Erythroblast (primary cell): Measurements from ENCODE around the gene GNAO1.

Experiments
- DNase-seq, 2 experiments: peaks; one replicate each; lab custom pipeline; 2025; lab: John Stamatoyannopoulos, UW
- GATA1 ChIP-seq: IDR thresholded peaks from 2 replicates; pipeline ENCODE4 v1.6.1; 2011; ENCODE audit warnings: low read depth, mild to moderate bottlenecking, control low read depth, low read length, moderate library complexity
- POLR2A ChIP-seq: IDR thresholded peaks from 2 replicates; pipeline ENCODE4 v1.6.1; 2011; ENCODE audit warnings: mild to moderate bottlenecking, low read length

Gene GNAO1

DNA sequence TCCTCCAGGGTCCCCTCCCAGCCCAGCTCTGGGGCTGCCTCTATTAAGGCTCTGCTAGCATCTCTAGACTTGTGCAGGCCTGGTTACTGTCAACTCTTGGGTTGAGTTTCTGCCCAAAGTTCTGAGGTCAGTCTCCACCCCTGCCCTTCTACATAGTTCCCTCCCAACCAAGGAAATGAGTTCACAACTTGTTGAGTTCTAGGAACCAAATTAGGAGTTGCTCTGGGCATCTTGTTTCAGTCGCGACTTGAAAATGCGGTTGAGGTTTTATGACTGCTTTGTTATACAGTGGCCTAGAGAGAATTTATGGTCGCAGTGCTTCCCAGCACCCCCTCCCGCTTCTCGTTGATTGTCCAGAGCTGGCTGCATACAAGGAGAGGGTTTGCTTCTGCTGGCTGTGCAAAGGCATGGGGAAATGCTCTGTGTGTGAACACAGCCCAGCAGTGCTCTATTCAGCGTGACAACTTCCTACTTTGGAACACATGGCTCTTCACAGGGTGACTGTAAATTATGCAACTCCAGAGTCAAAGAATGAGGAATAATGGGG is 20.2 kb downstream of the GNAO1 start:
- no peak for DNase-seq

DNA sequence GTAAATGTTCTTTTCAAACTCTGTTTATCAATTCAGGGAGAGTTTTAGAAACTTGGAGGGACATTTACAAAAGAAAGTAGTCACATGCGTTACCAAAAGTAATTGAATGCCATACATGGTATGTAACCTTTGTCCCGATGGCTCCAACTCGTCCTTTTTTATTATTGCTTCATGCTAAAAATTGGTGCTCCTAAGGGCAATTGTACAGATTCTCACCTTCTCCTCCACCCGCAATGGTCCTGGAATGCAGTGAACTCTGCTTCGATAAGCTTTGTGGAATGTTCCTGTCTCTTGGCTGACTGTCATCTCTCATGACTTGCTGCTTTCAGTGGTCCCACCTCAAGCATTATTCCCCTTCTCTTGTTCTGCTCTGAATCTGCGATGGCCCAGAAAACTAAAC is 20.9 kb downstream of the GNAO1 start:
- DNase-seq, result no peak

More for the DNA sequence above, 20.2 kb downstream of the GNAO1 start:
- TF ChIP-seq GATA1 (no peak), POLR2A (no peak)

DNA sequence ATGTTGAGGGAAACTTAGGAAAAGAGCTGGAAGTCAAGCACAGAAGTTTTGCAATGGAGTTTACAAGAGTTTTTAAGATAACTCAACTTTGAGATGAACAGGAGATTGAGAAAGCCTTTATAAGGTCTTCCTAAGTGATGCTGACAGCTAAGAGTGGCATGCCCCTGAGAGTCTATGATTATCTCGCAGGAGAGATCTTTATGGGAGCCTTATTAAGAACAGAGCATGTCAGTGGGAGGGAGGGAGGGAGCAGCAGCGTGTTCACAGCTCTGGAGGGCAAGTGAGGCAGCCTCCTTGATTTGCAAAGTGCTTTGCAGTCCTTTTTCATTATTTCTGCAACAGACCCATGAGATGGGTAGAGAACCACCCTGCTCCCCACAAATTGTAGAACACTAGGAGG is 30.7 kb downstream of the GNAO1 start:
- TF ChIP-seq POLR2A (no peak), GATA1 (no peak)
- DNase-seq, result no peak

More for the DNA sequence above, 20.9 kb downstream of the GNAO1 start:
- no peak for TF ChIP-seq POLR2A
- no peak for TF ChIP-seq GATA1

DNA sequence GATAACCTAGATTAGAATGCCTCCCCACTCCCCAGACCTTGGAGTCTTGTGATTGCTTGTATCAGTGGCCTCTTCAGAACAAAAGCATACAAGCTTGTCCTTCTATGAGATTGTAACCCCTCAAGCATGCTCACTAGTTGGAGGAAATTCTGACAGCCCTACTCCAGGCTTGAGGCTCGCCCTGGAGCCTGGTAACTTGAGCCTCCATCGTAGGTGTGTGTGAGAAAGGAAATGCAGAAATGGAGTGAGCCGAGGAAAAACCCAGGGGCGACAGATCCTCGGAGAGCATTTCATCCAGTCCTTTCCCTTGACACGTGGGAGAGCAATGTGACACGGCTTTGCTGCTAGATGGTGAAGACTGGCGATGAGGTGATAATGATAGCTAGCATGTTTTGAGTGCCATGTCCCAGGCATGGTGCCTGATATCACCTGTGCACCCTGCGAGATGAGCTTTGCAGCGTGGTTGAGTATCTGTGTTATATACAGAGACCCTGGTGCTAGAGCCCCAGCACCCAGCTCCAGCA is 31.2 kb downstream of the GNAO1 start:
- no peak for TF ChIP-seq POLR2A
- TF ChIP-seq GATA1, result no peak

DNA sequence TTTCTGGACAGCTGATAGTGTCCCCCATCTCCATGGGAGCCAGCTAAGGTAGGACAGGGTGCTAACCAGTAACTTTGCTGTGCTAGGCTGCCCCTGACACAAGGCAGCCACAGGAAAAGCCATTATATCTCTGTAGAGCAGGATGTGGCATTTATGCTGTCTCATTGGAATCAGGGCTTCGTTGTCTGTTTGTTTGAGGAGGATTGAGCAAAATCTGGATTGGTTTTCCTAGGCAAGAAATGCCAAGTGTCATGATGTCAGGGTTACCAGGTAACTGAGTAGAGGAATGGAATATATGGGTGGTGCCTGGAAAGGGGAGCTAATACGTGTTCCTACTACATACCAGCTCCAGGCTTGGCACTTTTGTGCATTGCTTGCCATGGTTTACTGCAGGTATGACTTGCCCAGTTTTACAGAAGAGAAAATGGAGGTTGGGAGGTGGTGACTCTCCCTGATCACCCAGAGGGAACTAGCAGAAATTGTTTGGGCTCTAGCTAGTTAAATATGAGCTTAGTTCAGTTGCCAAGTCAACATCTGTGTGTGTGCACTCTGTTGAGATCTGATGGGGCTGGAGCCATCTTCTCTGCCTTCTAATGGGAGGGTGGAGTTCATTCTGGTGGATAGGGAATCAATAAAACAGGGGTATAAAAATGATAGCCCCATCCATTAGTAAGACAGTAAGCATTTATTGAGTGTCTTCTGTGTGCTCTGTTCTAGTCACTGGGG is 33.9 kb downstream of the GNAO1 start:
- TF ChIP-seq POLR2A, result no peak
- no peak for TF ChIP-seq GATA1
- no peak for DNase-seq

More for the DNA sequence above, 31.2 kb downstream of the GNAO1 start:
- DNase-seq, result no peak

DNA sequence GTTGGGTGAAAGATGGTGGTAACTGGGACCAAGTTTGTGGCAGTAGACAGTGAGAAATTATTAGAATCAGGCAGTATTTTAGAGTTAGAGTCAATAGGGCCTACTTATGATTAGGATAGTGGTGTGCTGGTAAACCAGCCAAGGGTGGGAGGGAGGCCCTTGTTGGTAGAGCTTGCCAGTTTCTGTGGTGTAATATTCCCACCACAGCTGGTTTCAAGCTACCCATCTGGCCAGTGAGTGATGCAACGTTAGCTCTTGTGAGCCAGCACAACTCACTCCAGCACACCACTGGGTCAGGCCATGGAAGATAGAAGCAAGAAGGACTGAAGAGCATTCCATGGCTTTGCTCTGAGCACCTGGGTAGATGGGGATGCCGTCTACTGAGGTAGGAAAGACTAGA is 34.9 kb downstream of the GNAO1 start:
- TF ChIP-seq POLR2A, result no peak
- no peak for TF ChIP-seq GATA1
- no peak for DNase-seq

DNA sequence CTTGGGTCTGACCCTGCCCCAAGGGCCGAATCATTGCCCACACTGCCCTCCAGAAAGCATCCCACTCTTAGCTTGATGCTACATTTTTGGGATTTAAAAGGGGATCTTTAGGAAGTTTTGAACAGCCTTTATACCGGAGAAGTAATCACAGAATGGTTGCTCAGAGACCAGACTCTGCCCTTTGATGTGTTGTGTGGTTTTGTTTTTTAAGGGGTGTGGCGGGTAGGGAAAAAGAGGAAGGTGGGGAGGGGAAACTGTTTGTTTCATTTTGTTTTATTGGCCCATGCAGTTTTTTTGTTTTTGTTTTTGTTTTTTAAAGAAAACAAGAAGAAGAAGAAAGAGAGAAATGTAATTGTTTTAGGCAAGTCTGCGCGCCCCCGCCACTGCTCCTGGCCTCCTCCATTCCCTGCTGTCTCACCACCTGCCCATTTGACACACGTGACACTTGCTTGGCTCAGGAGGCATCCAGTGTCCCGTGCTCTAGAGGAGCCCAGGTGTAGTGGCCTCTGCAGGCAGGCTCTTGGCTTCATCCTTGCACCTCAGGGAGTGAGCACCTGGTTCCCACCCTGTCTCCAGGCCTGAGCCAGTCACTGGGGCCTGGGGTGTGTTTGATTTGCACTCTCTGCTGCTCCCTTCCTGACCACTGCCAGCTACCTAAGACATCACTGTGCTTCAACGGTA is 35.7 kb downstream of the GNAO1 start:
- DNase-seq, result no peak
- TF ChIP-seq GATA1 (no peak), POLR2A (no peak)

DNA sequence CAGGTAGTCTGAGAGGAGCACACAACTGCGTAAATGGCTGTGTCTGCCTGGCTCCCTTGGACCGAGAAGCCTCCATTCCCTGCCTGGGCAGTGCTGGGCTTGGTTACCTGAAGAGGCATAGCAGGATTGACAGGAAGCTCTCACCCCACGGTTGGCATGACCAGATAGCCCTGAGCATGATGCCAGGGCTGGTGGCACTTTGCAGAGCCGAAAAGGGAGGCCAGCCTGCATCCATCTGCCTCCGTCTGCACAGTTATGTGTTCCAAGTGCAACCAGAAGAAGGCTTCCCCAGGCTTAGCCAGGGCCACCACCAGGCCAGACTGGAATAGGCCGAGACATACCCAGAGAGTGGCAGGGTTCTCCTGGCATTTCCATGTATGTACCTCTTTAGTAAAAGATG is 36.6 kb downstream of the GNAO1 start:
- TF ChIP-seq GATA1 (no peak), POLR2A (no peak)
- DNase-seq, result no peak

DNA sequence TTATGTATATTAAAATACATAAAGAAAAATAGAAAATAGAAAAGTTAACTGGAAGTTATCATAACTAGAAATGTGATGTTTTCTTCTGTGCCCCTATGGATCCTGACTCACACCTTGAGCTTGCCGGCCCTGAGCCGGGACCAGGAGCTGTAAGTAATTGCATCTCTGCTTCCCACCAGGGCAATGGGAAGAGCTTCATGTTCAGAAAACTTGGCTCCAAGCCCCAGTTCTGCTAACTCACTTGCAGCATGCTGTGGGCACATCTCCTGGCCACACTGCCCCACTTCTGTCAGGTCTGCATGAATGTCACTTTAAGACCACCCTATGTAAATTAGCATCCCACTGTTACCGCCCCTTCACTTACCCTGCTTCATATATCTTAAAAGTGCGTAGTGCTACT is 37.2 kb downstream of the GNAO1 start:
- DNase-seq, result no peak
- TF ChIP-seq POLR2A (no peak), GATA1 (no peak)

DNA sequence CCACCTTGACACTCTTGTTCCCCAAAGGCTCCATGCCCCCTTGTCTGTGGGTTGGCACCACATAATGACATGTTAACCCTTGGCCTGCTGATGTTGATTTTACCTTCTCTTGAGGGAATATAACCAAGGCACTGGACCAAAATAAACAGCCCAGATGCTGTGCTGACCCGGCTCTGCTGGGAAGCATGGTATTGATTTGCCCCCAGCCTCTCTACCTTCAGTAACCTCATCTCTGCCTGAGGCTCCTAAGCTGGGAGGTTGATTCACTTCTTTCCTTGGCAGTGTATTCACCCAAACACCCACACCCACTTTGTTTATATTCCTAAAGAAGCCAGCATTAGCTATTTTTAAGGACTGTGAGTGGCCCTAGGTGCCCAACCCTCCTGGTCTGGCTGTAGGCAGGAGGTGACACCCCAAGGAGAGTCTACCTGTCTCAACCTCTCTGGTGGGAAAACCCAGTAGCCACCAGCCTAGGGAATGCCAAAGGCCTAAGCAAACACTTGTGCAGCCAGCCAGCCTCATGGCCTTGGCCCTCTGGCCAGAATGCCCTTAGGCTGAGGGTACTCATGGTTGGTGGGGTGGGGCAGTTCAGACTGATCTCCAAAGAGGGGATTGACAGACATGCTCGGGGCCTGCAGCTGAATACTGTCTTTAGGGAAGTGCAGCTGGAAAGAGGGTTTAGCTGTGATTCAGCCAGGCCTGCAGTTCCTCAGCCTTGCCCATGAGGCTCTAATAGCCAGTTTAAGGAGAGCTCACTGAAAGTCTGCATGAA is 42.7 kb downstream of the GNAO1 start:
- no peak for TF ChIP-seq GATA1
- no peak for TF ChIP-seq POLR2A
- DNase-seq, result no peak

DNA sequence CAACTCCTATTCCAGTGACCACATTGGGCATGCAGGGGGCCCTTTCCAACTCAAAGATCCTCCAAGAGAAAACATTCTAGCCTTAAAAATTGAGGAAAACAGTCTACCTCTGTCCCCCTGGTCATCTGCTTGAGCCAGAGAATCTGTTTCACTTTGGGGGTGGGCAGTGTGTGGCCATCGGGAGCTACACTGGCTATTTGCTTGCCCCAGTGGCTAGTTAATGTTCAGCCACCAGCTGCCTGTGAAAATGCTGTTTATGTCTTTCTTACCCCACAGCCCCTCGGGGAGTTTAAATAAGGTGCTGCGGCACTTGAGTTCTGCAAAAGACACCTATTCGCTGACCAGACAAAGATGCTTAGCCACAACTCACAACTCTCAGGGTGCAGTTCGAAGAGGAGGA is 43.4 kb downstream of the GNAO1 start:
- DNase-seq, result no peak
- TF ChIP-seq GATA1 (no peak), POLR2A (no peak)

DNA sequence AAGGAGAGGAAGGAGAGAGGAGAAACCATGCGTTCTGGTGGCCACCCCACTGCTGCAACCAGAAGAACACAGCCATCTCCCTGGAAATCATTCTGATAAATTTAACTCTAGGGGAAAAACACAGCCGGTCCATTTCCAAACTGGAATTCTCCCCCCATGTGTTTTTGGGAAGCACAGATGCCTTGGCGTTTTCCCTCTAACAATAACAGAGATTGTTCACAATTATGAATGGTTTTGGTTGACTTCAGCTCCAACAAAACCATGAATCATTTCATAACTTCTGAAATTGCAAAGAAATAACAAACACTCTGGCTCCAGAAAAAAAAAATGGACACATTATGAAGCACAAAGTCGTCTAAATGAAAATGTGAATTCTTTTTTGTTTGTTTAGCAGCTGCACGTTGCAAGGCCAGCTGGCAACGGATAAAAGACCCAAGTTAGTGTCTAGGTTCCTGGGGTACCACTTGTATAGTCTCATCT is 46.2 kb downstream of the GNAO1 start:
- no peak for DNase-seq
- TF ChIP-seq GATA1, result no peak
- TF ChIP-seq POLR2A, result no peak

DNA sequence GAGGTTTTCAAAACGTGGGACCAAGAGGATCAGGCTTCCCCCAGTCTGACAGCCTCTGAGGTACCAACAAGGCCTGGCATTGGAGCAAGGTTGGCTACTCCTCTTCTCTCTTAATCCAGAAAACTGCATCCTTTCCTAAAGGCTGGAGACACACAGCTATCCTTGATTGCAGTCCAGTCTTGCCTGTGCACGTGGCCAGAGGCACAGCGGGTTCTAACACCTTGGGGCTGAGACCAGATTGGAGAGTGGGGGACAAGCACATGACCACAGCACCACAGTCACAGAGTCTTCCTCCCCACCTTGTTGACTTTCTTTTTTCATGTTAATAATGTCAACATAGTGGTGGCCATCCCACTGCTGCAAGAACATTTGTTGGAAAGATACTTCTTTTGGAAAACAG is 46.9 kb downstream of the GNAO1 start:
- DNase-seq, result no peak
- TF ChIP-seq GATA1, result no peak
- no peak for TF ChIP-seq POLR2A
